Right cardiac atrium (tissue), 5 donors: Measurements from ENCODE around the gene ADAMTS3. TPM values are rescaled to one million over a fixed set of nuclear protein-coding genes. Genes with fewer than 3 reads are reported as not detected.
A peak's percentile ranks its signal among the peaks of the same experiment; 100 is the strongest.

ENCODE experiments used
- ATAC-seq, 2 donors: fragments of 200-7000 bp; cut with Tn5 transposase; one replicate each; pipeline versions ENCODE4 v1.8.0 to v1.9.1; 2020; ENCODE audit warnings: moderate library complexity in 2 of 2, mild to moderate bottlenecking in 1 of 2
- DNase-seq, 3 donors: peaks; one replicate each; pipeline ENCODE4 v3.0.0-alpha.2; 2020
- H3K27ac ChIP-seq: one replicate; pipeline ENCODE4 v1.5.1; 2013; ENCODE audit warnings: mild to moderate bottlenecking, low read length, control low read depth, moderate library complexity
- H3K27me3 ChIP-seq: one replicate; pipeline ENCODE4 v1.6.1; 2013; ENCODE audit not compliant: control insufficient read depth, insufficient read depth
- H3K4me1 ChIP-seq: one replicate; pipeline ENCODE4 v1.6.1; 2013; ENCODE audit warnings: low read length; ENCODE audit not compliant: control insufficient read depth, insufficient read depth
- H3K4me3 ChIP-seq: one replicate; pipeline ENCODE4 v1.5.1; 2013; ENCODE audit warnings: low read length, control low read depth
- H3K9me3 ChIP-seq: one replicate; pipeline ENCODE4 v1.6.1; 2013; ENCODE audit warnings: low read length; ENCODE audit not compliant: control insufficient read depth
- WGBS: extraction: QIAGEN DNeasy Blood & Tissue Kit; methylation state at CpG from one replicate; pipeline ENCODE4 v1.1.7; 2013; 5-methylcytosine and 5-hydroxymethylcytosine counted together
- intact Hi-C, 4 donors: fragments of 100-400 bp; cut with DNase I; formaldehyde crosslinking; loops; one replicate each; pipeline versions ENCODE4 v1.11.0 to v1.14.0; 2022 to 2023
- polyA plus RNA-seq: library from polyadenylated mRNA; stranded (reverse); fragments of 200-250 nt; gene quantifications from one replicate; pipeline ENCODE4 v1.2.3, GENCODE V29; 2013
- total RNA-seq, 4 donors: library from RNA; stranded (reverse); fragmentation: NEBNext Ultra II Directional; extraction: Animal tissue kit (Norgen Biotek cat#: 25700); gene quantifications; one replicate each; pipeline ENCODE4 v1.2.1, GENCODE V29; 2021
- donor health status: healthy with polysubstance abuse.
- donor health status: DM: no; HTN: yes; CAD: no.
- donor health status: DM: no; HTN: no; CAD: no.
- donor health status: DM: no; HTN: yes; CAD: no; lungs with severe emphysema.
- donor health status: DM: yes; HTN: yes; CAD: no.

Gene ADAMTS3
- total and polyA plus RNA-seq, 5 donors, result 0.70 to 2.4 (median 2.1) TPM

DNA sequence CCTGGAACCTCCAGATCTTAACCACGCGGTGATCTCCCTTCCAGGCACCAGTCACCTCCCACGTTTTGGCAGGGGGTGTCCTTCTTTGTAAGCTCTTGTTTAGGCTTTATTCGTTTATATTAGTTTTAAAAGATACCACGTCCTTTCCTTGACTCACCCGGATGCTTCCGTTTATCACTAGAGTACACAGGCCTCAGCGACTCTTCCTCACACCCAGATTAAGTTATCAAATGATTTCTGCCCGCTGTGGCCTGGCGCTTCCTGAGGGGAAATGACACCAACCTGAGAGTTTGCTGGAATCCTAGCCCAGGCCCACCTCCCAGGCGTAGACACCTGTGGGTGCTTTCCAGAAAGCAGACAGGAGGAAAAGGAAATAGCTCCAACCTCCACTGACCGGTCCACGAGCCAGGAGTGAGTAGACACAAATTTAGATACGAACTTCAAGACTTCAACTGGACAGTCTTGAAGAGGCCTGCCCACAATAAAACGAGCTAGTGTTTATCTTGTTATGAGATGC, 756 bp upstream of the ADAMTS3 start:
- DNase-seq (peak in 2 of 3 donors; percentile 11 to 24), ATAC-seq (peak in 1 of 2 donors; percentile 35)
- H3K9me3 ChIP-seq, result no peaks in the 10 kb centered on the region
- intact Hi-C loops, result no loop called here
- no peaks in the 10 kb centered on the region for H3K27me3 ChIP-seq
- WGBS, result 22% methylated on average over 15 of the region's 15 CpGs
- no peak overlapping the region for H3K27ac ChIP-seq
- peak overlapping the region; percentile 86 for H3K4me3 ChIP-seq
- no peaks in the 10 kb centered on the region for H3K4me1 ChIP-seq

GRCh38 chr4:72567821-72568675, 973 bp downstream of the ADAMTS3 start:
- peak overlapping the region; percentile 86 for H3K4me3 ChIP-seq
- ATAC-seq, result peak; percentile 68 to 86
- DNase-seq, result peak; percentile 73 to 87 (median 78)
- H3K9me3 ChIP-seq, result no peaks in the 10 kb centered on the region
- intact Hi-C loops, result no loop called here
- H3K27ac ChIP-seq, result peak overlapping the region; percentile 53
- no peaks in the 10 kb centered on the region for H3K27me3 ChIP-seq
- WGBS, result 1% methylated on average over 41 of the region's 41 CpGs
- H3K4me1 ChIP-seq, result no peaks in the 10 kb centered on the region

- ATAC-seq (no peak), DNase-seq (no peak)
- no peak overlapping the region for H3K4me3 ChIP-seq
- intact Hi-C loops, result no loop called here
- no peaks in the 10 kb centered on the region for H3K27me3 ChIP-seq
- no peaks in the 10 kb centered on the region for H3K4me1 ChIP-seq
- 32% methylated on average over 1 of the region's 1 CpG for WGBS
- H3K27ac ChIP-seq, result no peak overlapping the region
- H3K9me3 ChIP-seq, result no peaks in the 10 kb centered on the region
These were observed 2.0 kb downstream of the ADAMTS3 start for GRCh38 chr4:72567036-72567435.

- Histone ChIP-seq H3K27me3 (no peaks in the 10 kb centered on the region), H3K27ac (no peak overlapping the region), H3K4me3 (no peak overlapping the region), H3K4me1 (no peaks in the 10 kb centered on the region), H3K9me3 (no peaks in the 10 kb centered on the region)
- intact Hi-C loops, result no loop called here
- DNase-seq, result no peak
- ATAC-seq, result no peak
- WGBS, result 58% methylated on average over 2 of the region's 2 CpGs
These were observed 2.5 kb downstream of the ADAMTS3 start for GRCh38 chr4:72566464-72566972.

GRCh38 chr4:72564789-72565188, 4.2 kb downstream of the ADAMTS3 start:
- H3K4me3 ChIP-seq, result no peak overlapping the region
- H3K27me3 ChIP-seq, result no peaks in the 10 kb centered on the region
- H3K27ac ChIP-seq, result no peak overlapping the region
- no peaks in the 10 kb centered on the region for H3K9me3 ChIP-seq
- H3K4me1 ChIP-seq, result no peaks in the 10 kb centered on the region
- intact Hi-C loops, result no loop called here
- DNase-seq (no peak), ATAC-seq (no peak)
- 81% methylated on average over 2 of the region's 2 CpGs for WGBS

DNA sequence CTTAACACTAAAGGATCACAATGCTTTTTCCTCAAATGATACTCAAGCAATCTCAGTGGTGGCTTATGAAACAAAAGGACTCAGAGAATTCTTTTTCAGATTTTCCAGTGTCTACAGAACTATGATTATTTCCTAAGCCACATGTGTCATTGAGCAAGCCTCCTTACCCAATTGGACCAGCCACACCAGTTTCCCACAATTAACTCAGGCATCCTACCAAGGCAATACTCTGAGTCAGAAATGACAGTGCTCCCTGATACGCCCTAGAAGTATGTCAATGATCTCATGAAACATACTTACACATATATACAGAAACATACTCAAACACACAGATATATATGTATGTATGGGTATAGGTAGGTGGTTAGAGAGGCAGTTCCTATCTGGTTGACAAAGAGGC, 4.8 kb downstream of the ADAMTS3 start:
- ATAC-seq (no peak), DNase-seq (no peak)
- WGBS, result 93% methylated on average over 1 of the region's 1 CpG
- intact Hi-C loops, result no loop called here
- no peak overlapping the region for H3K27ac ChIP-seq
- no peaks in the 10 kb centered on the region for H3K9me3 ChIP-seq
- no peaks in the 10 kb centered on the region for H3K27me3 ChIP-seq
- H3K4me3 ChIP-seq, result no peak overlapping the region
- H3K4me1 ChIP-seq, result no peaks in the 10 kb centered on the region

DNA sequence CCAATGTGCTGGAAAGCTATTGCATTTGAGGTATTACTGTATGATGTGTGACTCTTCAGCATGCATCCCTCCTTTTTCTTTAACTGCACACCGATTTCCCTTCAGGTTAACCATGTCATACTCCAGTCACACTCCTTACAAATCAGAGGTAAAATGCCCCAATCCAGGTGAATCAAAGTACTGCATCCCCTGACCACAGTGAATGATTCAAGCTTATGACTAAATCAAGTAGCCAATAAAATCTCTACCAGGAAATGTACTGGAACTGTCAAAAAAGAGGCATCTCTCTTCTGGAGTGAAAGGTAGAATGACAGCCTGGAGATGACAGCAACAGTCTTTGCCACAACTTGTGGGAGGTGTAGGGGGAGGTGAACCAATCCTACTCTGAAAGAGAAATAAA, 10.4 kb downstream of the ADAMTS3 start:
- intact Hi-C loops, result no loop called here
- no peak overlapping the region for H3K27ac ChIP-seq
- H3K4me1 ChIP-seq, result no peaks in the 10 kb centered on the region
- H3K4me3 ChIP-seq, result no peak overlapping the region
- WGBS, result 89% methylated on average over 1 of the region's 1 CpG
- DNase-seq, result no peak
- no peaks in the 10 kb centered on the region for H3K9me3 ChIP-seq
- no peaks in the 10 kb centered on the region for H3K27me3 ChIP-seq
- no peak for ATAC-seq

GRCh38 chr4:72557021-72557420, 12.0 kb downstream of the ADAMTS3 start:
- 60% methylated on average over 5 of the region's 5 CpGs for WGBS
- intact Hi-C loops, result no loop called here
- no peak overlapping the region for H3K27ac ChIP-seq
- DNase-seq (no peak), ATAC-seq (no peak)
- no peaks in the 10 kb centered on the region for H3K27me3 ChIP-seq
- H3K4me1 ChIP-seq, result no peaks in the 10 kb centered on the region
- H3K9me3 ChIP-seq, result no peaks in the 10 kb centered on the region
- H3K4me3 ChIP-seq, result no peak overlapping the region

GRCh38 chr4:72555377-72555831, 13.6 kb downstream of the ADAMTS3 start:
- no peak overlapping the region for H3K4me3 ChIP-seq
- no peaks in the 10 kb centered on the region for H3K4me1 ChIP-seq
- H3K27me3 ChIP-seq, result no peaks in the 10 kb centered on the region
- no peak for ATAC-seq
- intact Hi-C loops, result no loop called here
- H3K9me3 ChIP-seq, result no peaks in the 10 kb centered on the region
- 61% methylated on average over 3 of the region's 3 CpGs for WGBS
- DNase-seq, result no peak
- H3K27ac ChIP-seq, result no peak overlapping the region

DNA sequence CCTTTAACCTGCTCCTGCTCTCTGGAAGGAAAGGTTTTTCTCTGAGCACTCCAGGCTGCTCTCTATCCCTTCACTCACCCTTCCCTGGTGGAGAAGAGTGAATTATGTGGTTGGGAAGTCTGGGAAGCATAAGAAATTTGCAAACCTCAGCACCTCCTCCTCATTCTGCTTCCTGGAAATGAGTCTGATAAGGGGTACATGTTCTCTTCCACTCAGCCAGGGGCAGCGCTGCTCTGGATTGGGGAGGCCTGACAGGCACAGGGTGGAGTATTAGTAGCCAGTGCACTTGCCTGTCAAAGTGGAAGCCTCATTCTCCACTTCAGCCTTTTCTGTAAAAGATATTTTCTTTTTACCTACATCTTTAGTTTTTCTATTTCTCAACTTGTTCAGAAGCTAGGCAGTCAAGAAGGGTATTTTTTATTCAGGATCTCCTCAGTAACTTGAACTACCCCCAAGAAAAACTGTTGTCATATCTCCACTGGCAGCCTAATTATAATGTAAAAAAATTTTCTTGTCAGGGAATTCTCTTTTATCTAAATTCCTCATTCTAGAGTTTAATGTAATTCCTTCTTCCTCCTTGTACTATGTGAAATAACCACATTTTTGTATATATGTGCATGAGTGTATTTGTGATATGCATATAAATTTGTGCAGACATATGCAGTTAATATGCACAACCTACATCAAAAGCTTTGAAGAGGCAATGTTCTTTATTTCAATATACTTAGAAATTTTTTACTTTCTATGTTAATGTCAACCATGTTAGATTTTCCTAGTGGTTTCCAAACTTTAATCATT, 15.3 kb downstream of the ADAMTS3 start:
- intact Hi-C loops, result no loop called here
- Histone ChIP-seq H3K4me3 (no peak overlapping the region), H3K9me3 (no peaks in the 10 kb centered on the region), H3K4me1 (no peaks in the 10 kb centered on the region), H3K27ac (no peak overlapping the region), H3K27me3 (no peaks in the 10 kb centered on the region)
- DNase-seq (peak in 2 of 3 donors; percentile 32 to 43), ATAC-seq (peak; percentile 80 to 84)
- 59% methylated on average over 1 of the region's 1 CpG for WGBS

GRCh38 chr4:72552447-72552846, 16.6 kb downstream of the ADAMTS3 start:
- H3K27ac ChIP-seq, result no peak overlapping the region
- H3K27me3 ChIP-seq, result no peaks in the 10 kb centered on the region
- DNase-seq, result no peak
- no peaks in the 10 kb centered on the region for H3K4me1 ChIP-seq
- H3K9me3 ChIP-seq, result no peaks in the 10 kb centered on the region
- H3K4me3 ChIP-seq, result no peak overlapping the region
- intact Hi-C loops, result no loop called here
- ATAC-seq, result no peak
- WGBS, result 85% methylated on average over 2 of the region's 2 CpGs
